B cell (primary cell): ENCODE data around the gene C17orf67.

ENCODE experiments used
- EZH2 ChIP-seq: IDR thresholded peaks from 2 replicates; pipeline ENCODE4 v1.6.1; 2012; ENCODE audit warnings: borderline replicate concordance, low read depth, mild to moderate bottlenecking, moderate library complexity, low read length; ENCODE audit not compliant: insufficient read depth, poor library complexity, severe bottlenecking
- TF ChIP-seq, protein P1 (sequence below): fragments of 200-600 bp; IDR thresholded peaks from one replicate; pipeline ENCODE4 v1.8.0; 2022; ENCODE audit warnings: antibody characterized with exemption, mild to moderate bottlenecking

DNA sequence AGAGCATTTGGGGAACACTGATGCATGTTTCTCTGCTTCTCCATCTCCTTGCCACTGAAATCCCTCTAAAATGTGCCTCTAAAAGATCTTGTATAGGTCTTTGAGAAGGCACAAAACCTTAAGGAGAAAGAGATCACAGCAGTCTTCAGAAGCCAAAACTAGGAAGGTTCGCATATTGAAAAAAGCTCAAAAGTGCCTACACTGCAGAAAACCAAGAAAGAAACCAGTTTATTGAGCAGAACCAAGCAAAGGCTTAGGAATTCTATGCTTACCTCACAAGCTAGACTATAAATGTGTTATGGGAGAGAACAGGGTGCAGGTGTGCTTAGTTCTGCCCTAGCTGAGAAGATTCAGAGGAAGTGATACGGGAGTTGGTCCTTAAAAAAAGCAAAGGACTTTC is 16.9 kb upstream of the C17orf67 start:
- TF ChIP-seq, protein P1, sequence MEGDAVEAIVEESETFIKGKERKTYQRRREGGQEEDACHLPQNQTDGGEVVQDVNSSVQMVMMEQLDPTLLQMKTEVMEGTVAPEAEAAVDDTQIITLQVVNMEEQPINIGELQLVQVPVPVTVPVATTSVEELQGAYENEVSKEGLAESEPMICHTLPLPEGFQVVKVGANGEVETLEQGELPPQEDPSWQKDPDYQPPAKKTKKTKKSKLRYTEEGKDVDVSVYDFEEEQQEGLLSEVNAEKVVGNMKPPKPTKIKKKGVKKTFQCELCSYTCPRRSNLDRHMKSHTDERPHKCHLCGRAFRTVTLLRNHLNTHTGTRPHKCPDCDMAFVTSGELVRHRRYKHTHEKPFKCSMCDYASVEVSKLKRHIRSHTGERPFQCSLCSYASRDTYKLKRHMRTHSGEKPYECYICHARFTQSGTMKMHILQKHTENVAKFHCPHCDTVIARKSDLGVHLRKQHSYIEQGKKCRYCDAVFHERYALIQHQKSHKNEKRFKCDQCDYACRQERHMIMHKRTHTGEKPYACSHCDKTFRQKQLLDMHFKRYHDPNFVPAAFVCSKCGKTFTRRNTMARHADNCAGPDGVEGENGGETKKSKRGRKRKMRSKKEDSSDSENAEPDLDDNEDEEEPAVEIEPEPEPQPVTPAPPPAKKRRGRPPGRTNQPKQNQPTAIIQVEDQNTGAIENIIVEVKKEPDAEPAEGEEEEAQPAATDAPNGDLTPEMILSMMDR, result no peak
- no peak for TF ChIP-seq EZH2
